GM12878 (cell line): ENCODE measurements around the gene TOX2. TPM values are rescaled to one million over a fixed set of nuclear protein-coding genes. Genes with fewer than 3 reads are reported as not detected.

Experiments
- ATAC-seq: fragments of 200-7000 bp; cut with Tn5 transposase; 3 replicates; pipeline ENCODE4 v1.9.1; 2020; ENCODE audit warnings: mild to moderate bottlenecking, moderate library complexity
- BruUV-seq: library from RNA; stranded (reverse); fragments of 400-500 nt; replicated peaks from 2 replicates; lab custom pipeline; 2021; lab: Mats Ljungman, UMichigan
- CTCF ChIA-PET: fragments of 300-600 bp; sonication (Branson Sonifier 250); formaldehyde crosslinking; extraction: SDS; loops from one replicate; lab custom pipeline; 2021; ENCODE audit warnings: inconsistent platforms; lab: Yijun Ruan, JAX
- POLR2A ChIA-PET: fragments of 350-600 bp; formaldehyde crosslinking; extraction: SDS; loops from one replicate; lab custom pipeline; 2021; ENCODE audit warnings: inconsistent platforms; lab: Charles Lee
- RAD21 ChIA-PET: fragments of 300-600 bp; sonication (Branson Sonifier 250); formaldehyde crosslinking; loops from one replicate; lab custom pipeline; 2023; ENCODE audit warnings: antibody characterized with exemption; ENCODE audit not compliant: unreplicated experiment; lab: Charles Lee
- SMC1A ChIA-PET: fragments of 300-600 bp; sonication (Branson Sonifier 250); formaldehyde crosslinking; loops from one replicate; lab custom pipeline; 2023; ENCODE audit not compliant: unreplicated experiment, uncharacterized antibody; lab: Charles Lee
- DNase-seq: peaks from one replicate; pipeline ENCODE4 v3.0.0-alpha.2; 2011; ENCODE audit warnings: low read depth, low spot score
- FAIRE-seq: peaks from 3 replicates; lab custom pipeline; 2011; peaks lifted over from hg19 to GRCh38; lab: Jason Lieb, UNC
- H2AFZ ChIP-seq: 2 replicates; pipeline ENCODE4 v1.6.0; 2011; ENCODE audit warnings: low read depth, low read length, control low read depth; ENCODE audit not compliant: control insufficient read depth
- H3K27ac ChIP-seq: 2 replicates; pipeline ENCODE4 v1.5.1; 2011; ENCODE audit warnings: control low read depth; ENCODE audit not compliant: control insufficient read depth, insufficient read depth
- H3K27me3 ChIP-seq, 2 experiments: replicated peaks in 1 of 2; 2 replicates each; pipeline versions ENCODE4 v1.6.0 to v1.6.1; 2011; ENCODE audit warnings: low read length in 1 of 2; ENCODE audit not compliant: control insufficient read depth in 2 of 2, insufficient read depth in 2 of 2
- H3K36me3 ChIP-seq, 2 experiments: 2 replicates each; pipeline ENCODE4 v1.5.1; 2011; ENCODE audit warnings: low read length in 1 of 2; ENCODE audit not compliant: control insufficient read depth in 2 of 2, insufficient read depth in 2 of 2
- H3K4me1 ChIP-seq: 2 replicates; pipeline ENCODE4 v1.6.1; 2011; ENCODE audit warnings: mild to moderate bottlenecking, low read length, moderate library complexity, mixed read lengths; ENCODE audit not compliant: control insufficient read depth, insufficient read depth
- H3K4me2 ChIP-seq: 2 replicates; pipeline ENCODE4 v1.6.0; 2011; ENCODE audit warnings: control low read depth; ENCODE audit not compliant: control insufficient read depth, insufficient read depth
- H3K4me3 ChIP-seq: fragments of 200-600 bp; sonication (generic); 2 replicates; pipeline ENCODE4 v1.5.1; 2016
- H3K79me2 ChIP-seq: 2 replicates; pipeline ENCODE4 v1.6.0; 2011; ENCODE audit warnings: low read length; ENCODE audit not compliant: control insufficient read depth, insufficient read depth
- H3K9ac ChIP-seq: 2 replicates; pipeline ENCODE4 v1.8.0; 2011; ENCODE audit warnings: low read length, control low read depth, mixed read lengths; ENCODE audit not compliant: control insufficient read depth, insufficient read depth
- H3K9me3 ChIP-seq: replicated peaks from 3 replicates; pipeline ENCODE4 v1.5.1; 2011; ENCODE audit warnings: mild to moderate bottlenecking, low read length; ENCODE audit not compliant: control insufficient read depth, insufficient read depth
- H4K20me1 ChIP-seq: 2 replicates; pipeline ENCODE4 v1.6.0; 2011; ENCODE audit not compliant: control insufficient read depth, insufficient read depth
- IRF4 ChIP-seq: IDR thresholded peaks from 2 replicates; pipeline ENCODE4 v1.6.1; 2011; ENCODE audit warnings: low read depth, low read length
- TCF3 ChIP-seq: IDR thresholded peaks from 2 replicates; pipeline ENCODE4 v1.6.1; 2012; ENCODE audit warnings: low read depth, mild to moderate bottlenecking, low read length, borderline replicate concordance; ENCODE audit not compliant: insufficient read depth
- ZBTB40 ChIP-seq: fragments of 450-650 bp; IDR thresholded peaks from 2 replicates; pipeline ENCODE4 v1.6.1; 2016; ENCODE audit warnings: mild to moderate bottlenecking, moderate library complexity, borderline replicate concordance
- WGBS: methylation state at CpG from one replicate; pipeline ENCODE4 v1.1.6; 2016; ENCODE audit warnings: low lambda C conversion rate; ENCODE audit not compliant: insufficient replicate concordance, insufficient coverage; ENCODE audit errors: missing lambda C conversion rate; 5-methylcytosine and 5-hydroxymethylcytosine counted together
- in situ Hi-C: fragments of 300-500 bp; cut with MboI; formaldehyde crosslinking; loops from 9 replicates; pipeline ENCODE4 v1.14.3; 2018; ENCODE audit warnings: mixed read lengths
- intact Hi-C: fragments of 100-400 bp; cut with micrococcal nuclease; formaldehyde crosslinking; loops from one replicate; pipeline ENCODE4 v1.14.2; 2022; ENCODE audit not compliant: unreplicated experiment
- polyA plus RNA-seq, 11 experiments: library from polyadenylated mRNA; depleted of rRNA in 4 of 11; unstranded in 6 of 11; stranded (reverse) in 5 of 11; fragments of >200 nt; fragmentation: Nextera tagmentation in 4 of 11; fragmentation: Illumina TruSeq in 1 of 11; extraction: Ambion mirVana in 4 of 11; extraction: Trizol in 1 of 11; gene quantifications; 1 replicate in 1 of 11; 2 replicates in 10 of 11; pipeline versions ENCODE4 v1.2.1 to v1.2.3, GENCODE V29; 2011 to 2016; ENCODE audit warnings: inconsistent platforms in 2 of 11, missing spikeins in 2 of 11, low read depth in 1 of 11
- total RNA-seq, 4 experiments: library from RNA; depleted of rRNA in 3 of 4; stranded (reverse); fragments of >200 nt in 3 of 4; fragmentation: Illumina TruSeq in 1 of 4; extraction: Trizol in 1 of 4; gene quantifications; 2 replicates each; pipeline versions ENCODE4 v1.2.1 to v1.2.3, GENCODE V29; 2013 to 2021

TOX2 gene
- total and polyA plus RNA-seq, 10 of the 15 experiments (the other 5 are each of a cell fraction or from before 2014, with no cell fraction given) = 2.6 to 40.5 (median 7.9) TPM

DNA sequence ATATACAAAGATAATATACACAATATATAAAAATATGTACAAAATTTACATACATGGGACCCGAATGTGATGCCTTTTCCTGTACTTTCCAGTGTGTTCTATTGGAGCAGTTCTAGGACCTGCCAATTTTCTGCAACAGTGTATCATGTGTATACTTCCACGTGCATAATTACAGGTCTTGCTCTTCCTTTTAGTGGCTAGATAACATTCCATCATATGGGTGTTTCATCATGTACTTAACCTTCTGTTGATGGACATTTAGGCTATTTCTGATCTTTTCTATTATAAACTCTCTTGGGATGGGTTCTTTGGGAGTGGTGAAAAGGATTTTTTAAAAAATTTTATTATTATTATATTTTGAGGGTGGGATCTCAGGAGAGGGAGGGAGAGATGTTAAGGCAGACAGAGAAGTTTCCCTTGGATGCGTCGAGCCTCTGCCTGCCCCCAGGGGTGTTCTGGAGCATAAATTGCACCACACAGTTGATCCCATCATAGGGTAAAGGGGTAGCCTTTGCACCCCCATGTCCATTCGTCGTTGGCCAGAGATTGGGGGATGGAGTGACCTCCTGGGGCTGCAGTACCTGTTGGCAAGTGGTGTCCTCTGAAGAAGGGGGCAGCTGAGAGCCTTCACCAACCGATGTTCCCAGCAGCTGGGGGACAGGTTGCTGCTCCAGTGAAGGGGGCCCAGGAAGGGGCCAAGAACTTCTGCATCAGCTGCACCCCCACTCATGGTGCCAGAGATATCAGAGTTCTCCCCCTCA is 110.3 kb downstream of the TOX2 start:
- intact Hi-C loops = no loop called here
- Histone ChIP-seq H3K79me2 (no peaks in the 10 kb centered on the region), H3K36me3 (no peaks in the 10 kb centered on the region)
- DNase-seq = no peak
- in situ Hi-C loops = no loop called here
- TF ChIP-seq TCF3 (no peak), IRF4 (no peak), ZBTB40 (no peak)
- TF ChIP-seq, all 136 proteins: peak for 0
- SMC1A ChIA-PET = no interaction called here
- POLR2A ChIA-PET = no interaction called here
- CTCF ChIA-PET = interaction anchor here (1.2 kb wide), 2 partner anchors 22 to 274 kb away, joined by 3 to 5 read pairs; no protein-coding TSS in a partner anchor
- FAIRE-seq = no peak
- no peak overlapping the region for H3K9ac ChIP-seq
- no peak overlapping the region for H2AFZ ChIP-seq
- RAD21 ChIA-PET = no interaction called here
- no peak overlapping the region for H3K4me2 ChIP-seq
- no peak for ATAC-seq
- 62% methylated on average over 7 of the region's 7 CpGs for WGBS
- H3K27ac ChIP-seq = no peak overlapping the region
- no peaks in the 10 kb centered on the region for H4K20me1 ChIP-seq
- BruUV-seq = no TSS peak
- no peaks in the 10 kb centered on the region for H3K9me3 ChIP-seq
- no peaks in the 10 kb centered on the region for H3K27me3 ChIP-seq
- H3K4me3 ChIP-seq = no peak overlapping the region
- peaks cover 16% of the 10 kb centered on the region for H3K4me1 ChIP-seq
